IMR-90 (cell line): ENCODE data around the gene VAMP8. TPM values are rescaled to one million over a fixed set of nuclear protein-coding genes. Genes with fewer than 3 reads are reported as not detected.
"Not testable (repeated sequence)": the region's sequence is repeated elsewhere in the genome, so short reads cannot be mapped to it uniquely, and the experiment has no call there.

Experiments used
- ATAC-seq: fragments of 200-7000 bp; cut with Tn5 transposase; 2 replicates; pipeline ENCODE4 v1.9.1; 2020; ENCODE audit warnings: low read depth, mild to moderate bottlenecking, moderate library complexity
- BruUV-seq: library from RNA; stranded (reverse); fragments of 400-500 nt; replicated peaks from 2 replicates; lab custom pipeline; 2021; lab: Mats Ljungman, UMichigan
- CTCF ChIA-PET: fragments of 300-600 bp; formaldehyde crosslinking; extraction: SDS; loops from one replicate; lab custom pipeline; 2021; ENCODE audit warnings: antibody characterized with exemption; lab: Yijun Ruan, JAX
- POLR2A ChIA-PET: fragments of 300-600 bp; sonication (Branson Sonifier 250); formaldehyde crosslinking; loops from one replicate; lab custom pipeline; 2022; ENCODE audit warnings: antibody characterized with exemption; ENCODE audit not compliant: unreplicated experiment; lab: Charles Lee
- DNase-seq: peaks from one replicate; pipeline ENCODE4 v3.0.0; 2013
- H2AFZ ChIP-seq: replicated peaks from 2 replicates; pipeline ENCODE3; 2013; ENCODE audit warnings: low read length, mild to moderate bottlenecking; ENCODE audit not compliant: poor library complexity
- H2AK5ac ChIP-seq: 2 replicates; pipeline ENCODE4 v1.6.1; 2013; ENCODE audit warnings: low read depth, low read length, inconsistent platforms
- H2AK9ac ChIP-seq: replicated peaks from 2 replicates; pipeline ENCODE3; 2013; ENCODE audit warnings: mild to moderate bottlenecking, low read depth, low read length, moderate library complexity; ENCODE audit not compliant: poor library complexity
- H2BK120ac ChIP-seq: 2 replicates; pipeline ENCODE4 v1.6.1; 2013; ENCODE audit warnings: low read depth, low read length, inconsistent platforms
- H2BK15ac ChIP-seq: 3 replicates; pipeline ENCODE4 v1.6.1; 2013; ENCODE audit warnings: low read depth, low read length, inconsistent platforms
- H2BK20ac ChIP-seq: 2 replicates; pipeline ENCODE4 v1.6.1; 2013; ENCODE audit warnings: low read depth, mild to moderate bottlenecking, inconsistent platforms, low read length, moderate library complexity
- H2BK5ac ChIP-seq: 2 replicates; pipeline ENCODE4 v1.6.1; 2013; ENCODE audit warnings: mild to moderate bottlenecking, low read depth, low read length, inconsistent platforms; ENCODE audit not compliant: poor library complexity, severe bottlenecking
- H3K14ac ChIP-seq: replicated peaks from 2 replicates; pipeline ENCODE4 v1.6.1; 2013; ENCODE audit warnings: low read depth, low read length, inconsistent platforms
- H3K18ac ChIP-seq: 2 replicates; pipeline ENCODE4 v1.6.1; 2013; ENCODE audit warnings: low read depth, low read length, control low read depth
- H3K23ac ChIP-seq: 2 replicates; pipeline ENCODE4 v1.6.1; 2013; ENCODE audit warnings: low read depth, low read length, inconsistent platforms
- H3K27ac ChIP-seq: 2 replicates; pipeline ENCODE4 v1.5.1; 2013; ENCODE audit warnings: mild to moderate bottlenecking, control low read depth, low read length; ENCODE audit not compliant: insufficient read depth
- H3K27me3 ChIP-seq: 2 replicates; pipeline ENCODE4 v1.6.1; 2013; ENCODE audit warnings: low read length; ENCODE audit not compliant: control insufficient read depth, insufficient read depth
- H3K36me3 ChIP-seq: 2 replicates; pipeline ENCODE4 v1.6.1; 2013; ENCODE audit warnings: low read length, mixed read lengths; ENCODE audit not compliant: control insufficient read depth, insufficient read depth
- H3K4ac ChIP-seq: 2 replicates; pipeline ENCODE4 v1.6.1; 2013; ENCODE audit warnings: low read depth, low read length, inconsistent platforms
- H3K4me1 ChIP-seq: 2 replicates; pipeline ENCODE4 v1.6.1; 2013; ENCODE audit warnings: low read length, mixed read lengths; ENCODE audit not compliant: control insufficient read depth, insufficient read depth
- H3K4me2 ChIP-seq: 2 replicates; pipeline ENCODE4 v1.6.1; 2013; ENCODE audit warnings: low read depth, mild to moderate bottlenecking, control low read depth, low read length, moderate library complexity
- H3K4me3 ChIP-seq: 2 replicates; pipeline ENCODE4 v1.5.1; 2013; ENCODE audit warnings: low read depth, mild to moderate bottlenecking, control low read depth, low read length, moderate library complexity; ENCODE audit not compliant: insufficient read depth
- H3K56ac ChIP-seq: 2 replicates; pipeline ENCODE4 v1.6.1; 2013; ENCODE audit warnings: low read length, inconsistent platforms; ENCODE audit not compliant: insufficient read depth; ENCODE audit errors: extremely low read depth
- H3K79me1 ChIP-seq, 2 experiments: 2 replicates each; pipeline ENCODE4 v1.6.1; 2013; ENCODE audit warnings: low read length in 2 of 2, inconsistent platforms in 1 of 2, low read depth in 1 of 2
- H3K9ac ChIP-seq: 2 replicates; pipeline ENCODE4 v1.6.1; 2013; ENCODE audit warnings: low read depth, low read length, control low read depth
- H3K9me1 ChIP-seq: 2 replicates; pipeline ENCODE4 v1.6.1; 2013; ENCODE audit warnings: low read length, inconsistent platforms; ENCODE audit not compliant: insufficient read depth
- H3K9me3 ChIP-seq: 2 replicates; pipeline ENCODE4 v1.6.1; 2013; ENCODE audit warnings: low read length; ENCODE audit not compliant: control insufficient read depth, insufficient read depth
- H4K20me1 ChIP-seq: 2 replicates; pipeline ENCODE4 v1.6.1; 2013; ENCODE audit warnings: low read length, inconsistent platforms; ENCODE audit not compliant: insufficient read depth
- H4K5ac ChIP-seq: 2 replicates; pipeline ENCODE4 v1.6.1; 2013; ENCODE audit warnings: mild to moderate bottlenecking, low read depth, low read length, control low read depth
- H4K8ac ChIP-seq, 2 experiments: 2 replicates each; pipeline ENCODE4 v1.6.1; 2013; ENCODE audit warnings: low read depth in 2 of 2, low read length in 2 of 2, control low read depth in 1 of 2, inconsistent platforms in 1 of 2
- H4K91ac ChIP-seq: 2 replicates; pipeline ENCODE4 v1.6.1; 2013; ENCODE audit warnings: low read depth, low read length, inconsistent platforms; ENCODE audit not compliant: insufficient read depth
- WGBS, 2 experiments: methylation state at CpG; one replicate each; pipeline versions ENCODE4 v1.1.5 to v1.1.7; 2013; ENCODE audit warnings: missing lambda C conversion rate in 2 of 2; ENCODE audit not compliant: insufficient read length in 1 of 2; ENCODE audit errors: extremely low coverage in 2 of 2; 5-methylcytosine and 5-hydroxymethylcytosine counted together
- dilution Hi-C: fragments of 300-500 bp; cut with HindIII; formaldehyde crosslinking; loops from one replicate; pipeline ENCODE4 v1.14.3; 2018; ENCODE audit warnings: low sequenced_read_pairs; ENCODE audit not compliant: unreplicated experiment
- in situ Hi-C: fragments of 300-500 bp; cut with MboI; formaldehyde crosslinking; loops from 3 replicates; pipeline ENCODE4 v1.14.3; 2019; ENCODE audit warnings: low sequenced_read_pairs, inconsistent platforms, mixed read lengths
- intact Hi-C: fragments of 100-400 bp; cut with micrococcal nuclease; formaldehyde crosslinking; loops from 2 replicates; pipeline ENCODE4 v1.10.0; 2022
- polyA plus RNA-seq, 3 experiments: library from polyadenylated mRNA; depleted of rRNA; stranded (reverse); fragments of >200 nt; gene quantifications; 2 replicates each; pipeline ENCODE4 v1.2.3, GENCODE V29; 2012; ENCODE audit warnings: low replicate concordance in 1 of 3
- total RNA-seq: library from RNA; depleted of rRNA; stranded (reverse); fragments of >200 nt; gene quantifications from 2 replicates; pipeline ENCODE4 v1.2.3, GENCODE V29; 2012

The VAMP8 gene
- total and polyA plus RNA-seq, 2 of the 4 experiments (the other 2 are of a cell fraction), result 0.90 to 1.9 TPM

- H3K9me1 ChIP-seq, H3K9ac ChIP-seq, POLR2A ChIA-PET, in situ Hi-C loops, H3K14ac ChIP-seq, H2AK9ac ChIP-seq, H3K4me3 ChIP-seq, H4K8ac ChIP-seq, H3K4ac ChIP-seq, H2BK15ac ChIP-seq, H3K4me1 ChIP-seq, H4K91ac ChIP-seq, H3K4me2 ChIP-seq, H2AFZ ChIP-seq, H2BK120ac ChIP-seq, H2BK20ac ChIP-seq, H4K5ac ChIP-seq, H3K56ac ChIP-seq, H3K23ac ChIP-seq, H3K9me3 ChIP-seq, dilution Hi-C loops, H3K27ac ChIP-seq, BruUV-seq, H3K18ac ChIP-seq, DNase-seq, intact Hi-C loops, H3K27me3 ChIP-seq, H2BK5ac ChIP-seq, H3K36me3 ChIP-seq, ATAC-seq, CTCF ChIA-PET, H2AK5ac ChIP-seq: not testable (repeated sequence)
- H4K20me1 ChIP-seq, result peaks cover 12% of the 10 kb centered on the region; the same call in 1 of the 2 replicates
- H3K79me1 ChIP-seq, result peaks cover 11 to 36% of the 10 kb centered on the region in 2 experiments
- 94% methylated on average over 5 of the region's 7 CpGs; no CpG with 5 or more reads in 1 of the 2 experiments for WGBS, 2 experiments
Measured at GRCh38 chr2:85614757-85615156, 37.4 kb downstream of the VAMP8 start.
